PC-3 (cell line): ENCODE measurements around the gene PARN. TPM values are rescaled to one million over a fixed set of nuclear protein-coding genes. Genes with fewer than 3 reads are reported as not detected.
A peak's percentile ranks its signal among the peaks of the same experiment; 100 is the strongest.

ENCODE experiments used
- ATAC-seq: fragments of 200-7000 bp; cut with Tn5 transposase; 2 replicates; pipeline ENCODE4 v1.9.1; 2020; ENCODE audit warnings: mild to moderate bottlenecking, moderate library complexity
- BruUV-seq: library from RNA; stranded (reverse); fragments of 400-500 nt; replicated peaks from 2 replicates; lab custom pipeline; 2021; lab: Mats Ljungman, UMichigan
- CTCF ChIA-PET: fragments of 300-600 bp; sonication (Branson Sonifier 250); formaldehyde crosslinking; loops from one replicate; lab custom pipeline; 2022; ENCODE audit warnings: antibody characterized with exemption; lab: Charles Lee
- POLR2A ChIA-PET: fragments of 300-600 bp; sonication (Branson Sonifier 250); formaldehyde crosslinking; loops from one replicate; lab custom pipeline; 2022; ENCODE audit warnings: antibody characterized with exemption; ENCODE audit not compliant: unreplicated experiment; lab: Charles Lee
- DNase-seq: peaks from one replicate; pipeline ENCODE4 v3.0.0-alpha.2; 2015
- H2AFZ ChIP-seq: fragments of 300-600 bp; sonication (generic); 2 replicates; pipeline ENCODE4 v1.6.0; 2016; ENCODE audit warnings: antibody characterized with exemption, low read length
- H3F3A ChIP-seq: fragments of 300-600 bp; sonication (generic); one replicate; pipeline ENCODE4 v1.6.0; 2017; ENCODE audit warnings: antibody characterized with exemption, low read length, control low read depth, mild to moderate bottlenecking; ENCODE audit not compliant: unreplicated experiment
- H3K27ac ChIP-seq: fragments of 300-600 bp; sonication (generic); 2 replicates; pipeline ENCODE4 v1.5.1; 2016; ENCODE audit warnings: mild to moderate bottlenecking, low read length
- H3K27me3 ChIP-seq: fragments of 300-600 bp; sonication (generic); 2 replicates; pipeline ENCODE4 v1.6.1; 2016; ENCODE audit warnings: low read length, mixed read lengths
- H3K36me3 ChIP-seq: fragments of 300-600 bp; sonication (generic); 2 replicates; pipeline ENCODE4 v1.6.1; 2016; ENCODE audit warnings: low read depth, mixed run types, low read length, mixed read lengths
- H3K4me1 ChIP-seq: fragments of 300-600 bp; sonication (generic); 2 replicates; pipeline ENCODE4 v1.5.1; 2016; ENCODE audit warnings: low read length; ENCODE audit not compliant: insufficient read depth
- H3K4me2 ChIP-seq: fragments of 300-600 bp; sonication (generic); 2 replicates; pipeline ENCODE4 v1.6.0; 2016; ENCODE audit warnings: low read length
- H3K4me3 ChIP-seq: fragments of 300-600 bp; sonication (generic); 2 replicates; pipeline ENCODE4 v1.5.1; 2016; ENCODE audit warnings: mild to moderate bottlenecking, low read length, mixed read lengths
- H3K79me2 ChIP-seq: fragments of 300-600 bp; sonication (generic); 2 replicates; pipeline ENCODE4 v1.6.1; 2017; ENCODE audit warnings: low read length, mixed read lengths
- H3K9ac ChIP-seq: fragments of 300-600 bp; sonication (generic); 2 replicates; pipeline ENCODE4 v1.6.0; 2016; ENCODE audit warnings: mild to moderate bottlenecking, low read length
- H3K9me2 ChIP-seq: fragments of 300-600 bp; sonication (generic); replicated peaks from 2 replicates; pipeline ENCODE4 v1.6.1; 2016; ENCODE audit warnings: mixed run types, low read length, mixed read lengths
- H3K9me3 ChIP-seq: fragments of 300-600 bp; sonication (generic); 2 replicates; pipeline ENCODE4 v1.6.1; 2016; ENCODE audit warnings: low read length, mixed read lengths
- H4K20me1 ChIP-seq: fragments of 300-600 bp; sonication (generic); 2 replicates; pipeline ENCODE4 v1.6.1; 2016; ENCODE audit warnings: low read length, mixed read lengths
- CTCF ChIP-seq: fragments of 300-600 bp; sonication (generic); conservative IDR thresholded peaks from 2 replicates; pipeline ENCODE4 v1.5.1; 2017; ENCODE audit warnings: antibody characterized with exemption, low read depth, mild to moderate bottlenecking, low read length
- EZH2 ChIP-seq: fragments of 300-600 bp; sonication (generic); IDR thresholded peaks from one replicate; pipeline ENCODE4 v1.6.1; 2017; ENCODE audit warnings: antibody characterized with exemption, mild to moderate bottlenecking, low read length; ENCODE audit not compliant: unreplicated experiment
- EZH2phosphoT487 ChIP-seq: fragments of 300-600 bp; sonication (generic); IDR thresholded peaks from 2 replicates; pipeline ENCODE4 v1.6.1; 2018; ENCODE audit warnings: mild to moderate bottlenecking, antibody characterized with exemption, low read length, borderline replicate concordance
- intact Hi-C: fragments of 100-400 bp; cut with micrococcal nuclease; formaldehyde crosslinking; loops from 2 replicates; pipeline ENCODE4 v1.9.0; 2023
- total RNA-seq: library from RNA; depleted of rRNA; stranded (reverse); fragments of >200 nt; gene quantifications from 2 replicates; pipeline ENCODE4 v1.2.3, GENCODE V29; 2014

Gene PARN
- total RNA-seq, 1 experiment from 2014 or later: 34.7 TPM

DNA sequence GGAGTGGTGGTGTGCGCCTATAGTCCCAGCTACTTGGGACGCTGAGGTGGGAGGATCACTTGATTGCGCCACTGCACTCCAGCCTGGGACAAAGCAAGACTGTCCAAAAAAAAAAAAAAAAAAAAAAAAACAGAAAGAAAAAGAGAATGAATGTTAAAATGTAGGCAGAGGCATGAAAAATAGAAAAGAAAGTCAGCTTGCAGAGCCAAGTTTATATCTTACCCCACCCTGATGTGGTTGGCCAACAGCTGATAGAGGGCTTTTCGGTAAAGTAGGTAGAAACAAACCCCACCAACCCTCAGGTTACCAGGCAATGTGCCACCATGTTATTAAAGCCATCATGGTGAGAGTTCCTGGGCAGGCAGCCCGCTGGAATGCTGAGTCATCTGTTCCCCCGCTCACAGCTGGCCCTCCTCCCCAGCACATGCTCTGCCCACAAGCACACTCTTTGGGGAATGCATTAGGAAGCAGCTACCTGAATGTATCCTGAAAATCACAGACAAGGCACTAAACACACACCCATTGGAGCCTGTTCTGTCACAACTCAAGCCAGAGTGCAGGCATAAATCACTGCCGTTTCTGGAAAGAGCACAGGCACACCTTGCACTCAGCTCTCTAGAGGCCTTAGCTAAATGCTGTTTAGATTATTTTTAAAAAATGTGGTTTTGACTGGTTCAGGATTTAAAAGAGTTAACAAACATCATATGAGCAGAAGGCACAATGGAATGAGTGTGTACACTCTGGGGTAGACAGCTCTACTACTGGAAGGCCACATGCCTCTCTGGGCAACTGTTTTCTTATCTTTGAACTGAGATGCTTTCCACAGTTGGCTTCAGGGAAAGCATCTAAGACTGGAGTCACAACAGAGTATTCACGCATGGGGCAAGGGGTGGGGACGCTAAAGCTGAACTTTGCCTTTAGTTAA, 128.5 kb downstream of the PARN start:
- Histone ChIP-seq H4K20me1 (no peaks in the 10 kb centered on the region), H3F3A (peaks cover 10% of the 10 kb centered on the region), H3K9me3 (no peaks in the 10 kb centered on the region), H3K4me3 (no peak overlapping the region), H3K9ac (peak overlapping the region; percentile 57), H3K9me2 (no peaks in the 10 kb centered on the region), H2AFZ (0 out of 2 replicates have a peak overlapping the region, but pooled peaks have one; percentile 54), H3K4me2 (peak overlapping the region; percentile 64), H3K27ac (peak overlapping the region; percentile 92), H3K27me3 (no peaks in the 10 kb centered on the region), H3K36me3 (no peaks in the 10 kb centered on the region), H3K79me2 (peaks cover 6% of the 10 kb centered on the region), H3K4me1 (peaks cover 74% of the 10 kb centered on the region)
- intact Hi-C loops: loop anchor here (10.0 kb wide), 1 partner anchor 47 kb away; no protein-coding TSS in a partner anchor
- ChIA-PET POLR2A (no interaction called here), CTCF (no interaction called here)
- ATAC-seq (peak; percentile 78), DNase-seq (peak; percentile 87)
- no TSS peak for BruUV-seq
- TF ChIP-seq CTCF: no peak
- TF ChIP-seq EZH2: no peak
- TF ChIP-seq EZH2phosphoT487: no peak

DNA sequence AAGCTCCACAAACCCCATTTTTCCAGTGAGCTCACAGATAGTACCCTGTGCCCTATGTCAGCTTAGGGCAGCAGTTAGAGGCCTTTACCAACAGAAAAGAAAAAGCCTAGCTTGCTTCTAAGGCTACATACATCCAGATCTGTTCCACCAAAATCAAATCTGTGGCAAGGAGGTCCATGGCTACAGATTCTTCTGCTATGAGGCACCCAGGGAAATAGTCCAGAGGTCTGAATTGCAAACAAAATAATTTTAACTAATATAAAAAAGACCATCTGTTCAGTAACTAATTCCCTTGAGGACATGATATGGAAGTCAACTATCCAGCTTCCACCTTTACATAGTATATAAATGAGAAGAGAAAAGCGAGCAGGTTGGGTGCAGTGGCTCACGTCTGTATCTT, 129.3 kb downstream of the PARN start:
- peaks cover 10% of the 10 kb centered on the region for H3F3A ChIP-seq
- intact Hi-C loops: loop anchor here (10.0 kb wide), 1 partner anchor 46 kb away; no protein-coding TSS in a partner anchor
- no peak for ATAC-seq
- ChIA-PET CTCF (no interaction called here), POLR2A (no interaction called here)
- no peaks in the 10 kb centered on the region for H3K36me3 ChIP-seq
- no peak overlapping the region for H3K9ac ChIP-seq
- H3K27ac ChIP-seq: peak overlapping the region; percentile 92; the same call in 1 of the 2 replicates
- H3K9me2 ChIP-seq: no peaks in the 10 kb centered on the region
- TF ChIP-seq CTCF (no peak), EZH2 (no peak), EZH2phosphoT487 (no peak)
- no peaks in the 10 kb centered on the region for H3K9me3 ChIP-seq
- no peak for DNase-seq
- no peak overlapping the region for H2AFZ ChIP-seq
- no peaks in the 10 kb centered on the region for H3K27me3 ChIP-seq
- no peak overlapping the region for H3K4me3 ChIP-seq
- no TSS peak for BruUV-seq
- H3K4me1 ChIP-seq: peaks cover 67% of the 10 kb centered on the region
- no peaks in the 10 kb centered on the region for H4K20me1 ChIP-seq
- H3K4me2 ChIP-seq: no peak overlapping the region
- H3K79me2 ChIP-seq: peaks cover 6% of the 10 kb centered on the region

GRCh38 chr16:14499110-14499509, 130.9 kb downstream of the PARN start:
- Histone ChIP-seq H3K4me3 (no peak overlapping the region), H3K27ac (peak overlapping the region; percentile 65; the same call in 1 of the 2 replicates), H3K9me2 (no peaks in the 10 kb centered on the region), H4K20me1 (no peaks in the 10 kb centered on the region), H3K9me3 (no peaks in the 10 kb centered on the region), H3K36me3 (no peaks in the 10 kb centered on the region), H3F3A (peaks cover 10% of the 10 kb centered on the region), H3K27me3 (no peaks in the 10 kb centered on the region), H3K9ac (no peak overlapping the region), H3K79me2 (peaks cover 6% of the 10 kb centered on the region), H3K4me2 (no peak overlapping the region), H2AFZ (no peak overlapping the region), H3K4me1 (peaks cover 56% of the 10 kb centered on the region)
- CTCF ChIA-PET: no interaction called here
- no TSS peak for BruUV-seq
- POLR2A ChIA-PET: no interaction called here
- TF ChIP-seq CTCF (no peak), EZH2phosphoT487 (no peak), EZH2 (no peak)
- DNase-seq: no peak
- no peak for ATAC-seq
- intact Hi-C loops: no loop called here
